ENCODE measurements around the gene NCBP2L.

The NCBP2L gene

GRCh38 chrX:107818900-107819521 is 41.5 kb downstream of the NCBP2L start:
- DNase-seq = no peak

GRCh38 chrX:107823042-107823441 is 45.5 kb downstream of the NCBP2L start:
- no peak for DNase-seq

DNA sequence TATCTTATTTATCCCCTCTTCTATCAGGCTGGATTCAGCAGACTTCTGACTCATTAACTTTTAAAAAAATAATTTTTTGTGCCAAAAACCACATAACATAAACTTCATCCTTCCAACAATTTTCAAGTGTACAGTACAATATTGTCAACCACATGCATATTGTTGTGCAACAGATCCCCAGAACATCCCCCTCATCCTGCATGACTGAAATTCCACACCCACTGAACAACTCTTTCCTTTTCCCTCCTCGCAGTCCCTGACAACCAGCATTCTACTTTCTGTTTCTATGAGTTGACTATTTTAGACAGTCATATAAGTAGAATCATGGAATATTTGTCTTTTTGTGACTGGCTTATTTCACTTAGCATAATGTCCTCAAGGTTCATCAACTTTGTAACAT is 45.9 kb downstream of the NCBP2L start:
- DNase-seq = peak; percentile 40 to 75

DNA sequence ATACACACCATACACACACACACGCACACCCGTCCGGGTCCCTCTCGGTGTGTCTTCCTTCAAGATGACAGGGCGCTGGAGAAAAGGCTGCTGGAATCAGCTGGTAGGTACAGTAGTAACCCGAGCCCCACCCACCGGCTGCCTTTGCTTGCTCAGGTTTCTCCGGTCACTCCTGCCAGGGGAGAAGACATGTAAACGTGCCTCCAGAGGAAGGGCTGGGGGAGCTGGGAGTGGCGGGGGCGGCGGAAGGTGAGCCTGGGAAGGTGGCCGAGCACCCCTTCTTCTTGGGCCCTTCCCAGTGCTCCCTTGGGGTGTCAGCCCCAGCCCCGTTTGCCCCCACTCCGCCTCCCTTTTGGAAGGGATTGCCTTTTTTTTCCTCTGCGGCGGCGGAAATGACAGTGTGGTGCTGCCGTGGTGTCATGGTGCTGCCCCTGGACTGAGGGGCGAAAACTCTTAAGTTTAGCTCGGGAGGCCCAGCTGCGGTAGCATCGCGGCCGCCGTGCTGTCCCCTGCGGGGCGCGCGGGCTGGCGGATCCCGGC is 48.2 kb downstream of the NCBP2L start, which contains the start of gene MID2:
TSS of gene MID2 (plus strand) at position 169 of the 540 bp plus-strand sequence. CDS start 561 bp downstream, outside the sequence.
- DNase-seq = no peak

- peak; percentile 53 to 79 for DNase-seq
Measured at GRCh38 chrX:107826238-107827029, 48.9 kb downstream of the NCBP2L start.

DNA sequence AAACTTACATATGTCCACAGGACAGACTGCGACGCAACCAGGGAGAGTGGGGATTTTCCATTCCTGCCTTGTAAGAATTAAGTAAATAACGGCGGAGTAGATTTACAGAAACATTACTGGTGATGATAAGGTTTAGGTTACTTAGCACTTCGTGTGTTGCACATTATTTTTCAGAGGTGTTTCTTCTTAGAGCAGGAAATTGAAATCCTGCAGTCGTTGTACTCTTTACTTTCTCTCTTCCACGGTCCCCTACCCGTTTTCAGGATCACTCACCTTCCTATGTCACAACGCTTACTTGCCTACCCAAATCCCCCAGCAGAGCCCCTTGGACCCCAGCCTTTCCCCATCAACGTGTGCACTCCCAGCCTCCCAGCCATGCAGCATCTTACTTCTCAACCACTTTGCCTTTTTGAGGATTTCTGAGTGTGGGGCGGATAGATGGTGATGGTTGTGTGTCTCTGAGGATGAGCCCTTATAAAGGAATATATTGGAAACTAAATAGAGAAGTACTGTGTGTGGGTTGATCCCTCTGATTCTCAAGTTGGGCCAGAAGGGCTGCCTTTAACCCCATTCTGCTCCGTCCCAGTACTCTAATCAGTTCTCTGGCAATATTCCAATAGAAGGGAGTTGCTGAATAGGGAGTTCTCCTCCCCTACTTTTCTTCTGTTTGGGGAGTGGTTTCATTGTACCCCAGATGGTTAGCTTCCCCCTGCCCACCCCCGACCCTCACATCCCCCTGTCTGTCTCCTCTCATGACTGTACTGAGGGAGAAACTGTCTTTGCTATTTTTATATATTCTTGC is 49.7 kb downstream of the NCBP2L start:
- no peak for DNase-seq

- no peak for DNase-seq
Measured at GRCh38 chrX:107827852-107828251, 50.3 kb downstream of the NCBP2L start.

DNA sequence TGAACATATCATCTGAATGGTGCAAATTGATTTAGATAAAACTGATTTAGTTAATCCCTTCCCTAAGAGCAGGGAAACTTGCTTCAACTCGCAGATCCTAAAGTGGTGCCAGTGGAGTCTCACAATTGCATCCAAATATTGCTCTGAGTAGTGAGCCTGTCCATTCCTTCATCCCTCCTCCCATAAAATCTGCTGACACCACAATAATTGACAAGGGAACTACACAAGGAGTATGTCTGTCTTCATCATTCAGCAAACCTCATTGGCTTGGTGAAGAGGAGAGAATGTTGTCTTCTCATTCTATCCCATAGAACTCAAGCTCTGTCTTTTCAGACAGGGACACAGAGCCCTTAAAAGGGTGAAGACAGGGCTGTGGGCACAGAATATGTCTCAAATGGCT is 52.3 kb downstream of the NCBP2L start:
- DNase-seq = no peak

- no peak for DNase-seq
Measured at GRCh38 chrX:107831071-107831730, 53.7 kb downstream of the NCBP2L start.

- DNase-seq = peak in 1 of 2 donors; percentile 55
Measured at GRCh38 chrX:107834275-107835201, 57.0 kb downstream of the NCBP2L start.

DNA sequence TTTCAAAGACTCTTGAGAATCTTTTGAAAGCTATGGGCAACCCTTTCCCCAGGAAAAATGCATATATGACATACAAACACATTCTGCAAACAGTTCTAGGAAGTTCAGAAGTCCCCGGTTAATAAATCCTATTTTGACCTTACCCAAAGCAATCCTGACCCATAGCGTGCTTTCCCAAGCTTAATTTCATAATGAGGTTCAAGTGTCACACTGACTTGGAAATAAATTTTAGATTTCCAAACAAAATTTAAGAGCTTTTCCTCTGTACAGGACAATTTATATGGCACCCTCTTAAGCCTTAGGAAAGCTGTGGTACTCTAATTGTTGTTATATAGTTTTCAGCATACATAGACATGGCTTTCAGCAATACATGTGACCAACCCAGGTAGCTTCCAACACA is 59.4 kb downstream of the NCBP2L start:
- no peak for DNase-seq

GRCh38 chrX:107840971-107841370 is 63.4 kb downstream of the NCBP2L start:
- no peak for DNase-seq

DNA sequence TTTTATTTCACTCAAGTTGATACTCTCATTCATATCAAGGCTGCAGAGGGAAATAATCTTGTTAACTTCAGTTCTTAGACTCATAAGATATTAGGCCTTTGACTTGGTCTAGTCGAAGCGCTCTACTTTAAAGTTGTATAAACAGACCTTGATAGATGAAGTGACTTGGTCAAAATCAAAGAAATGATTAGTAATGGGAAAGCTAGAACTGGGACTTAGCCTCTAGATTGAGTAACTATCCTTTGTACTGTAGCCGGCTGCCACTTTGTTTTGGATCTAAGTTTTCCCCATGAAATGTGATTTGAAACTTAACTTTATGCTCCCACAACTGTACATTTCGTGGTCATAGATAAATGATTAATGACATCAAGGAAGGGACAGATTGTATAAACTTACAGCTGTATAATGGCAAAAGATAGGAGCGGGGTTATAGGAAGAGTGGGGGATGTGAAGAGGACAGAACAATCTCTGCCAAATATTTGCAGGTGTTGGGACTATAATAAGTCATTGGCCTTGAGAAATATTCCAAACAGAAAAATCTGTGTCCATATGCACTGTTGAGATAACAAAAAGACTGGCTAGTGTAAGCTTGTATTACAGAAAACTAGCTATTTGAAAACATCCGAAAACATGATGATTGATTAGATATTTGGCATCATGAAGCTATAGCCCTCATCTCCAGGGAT is 65.3 kb downstream of the NCBP2L start:
- DNase-seq = no peak
